ENCODE data around the gene C1orf35. TPM values are rescaled to one million over a fixed set of nuclear protein-coding genes. Genes with fewer than 3 reads are reported as not detected.

Gene C1orf35
- total and polyA plus RNA-seq, 9 of the 15 experiments (the other 6 are each of a cell fraction or from before 2014, with no cell fraction given) = 3.2 to 48.7 (median 12.5) TPM

DNA sequence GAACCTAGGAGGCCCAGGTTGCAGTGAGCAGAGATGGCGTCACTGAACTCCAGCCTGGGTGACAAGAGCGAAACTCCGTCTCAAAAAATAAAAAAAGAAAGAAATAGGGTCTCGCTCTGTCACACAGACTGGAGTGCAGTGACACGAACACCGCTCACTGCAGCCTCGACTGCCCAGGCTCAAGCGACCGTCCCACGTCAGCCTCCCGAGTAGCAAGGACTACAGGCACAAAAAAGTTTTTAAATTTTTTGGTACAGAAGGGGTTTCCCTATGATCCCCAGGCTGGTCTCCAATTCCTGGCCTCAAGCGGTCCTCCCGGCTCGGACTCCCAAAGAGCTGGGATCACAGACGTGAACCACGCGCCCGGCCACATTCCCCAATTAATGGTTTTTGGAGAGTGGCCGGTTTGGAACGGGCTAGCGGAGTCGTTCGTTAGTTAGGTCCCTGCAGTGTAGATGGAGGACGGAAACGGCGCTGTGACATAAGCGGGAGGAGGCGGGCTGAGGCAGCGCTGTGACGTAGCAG, 36.3 kb upstream of the C1orf35 start (continued):
- TF ChIP-seq, protein P1, sequence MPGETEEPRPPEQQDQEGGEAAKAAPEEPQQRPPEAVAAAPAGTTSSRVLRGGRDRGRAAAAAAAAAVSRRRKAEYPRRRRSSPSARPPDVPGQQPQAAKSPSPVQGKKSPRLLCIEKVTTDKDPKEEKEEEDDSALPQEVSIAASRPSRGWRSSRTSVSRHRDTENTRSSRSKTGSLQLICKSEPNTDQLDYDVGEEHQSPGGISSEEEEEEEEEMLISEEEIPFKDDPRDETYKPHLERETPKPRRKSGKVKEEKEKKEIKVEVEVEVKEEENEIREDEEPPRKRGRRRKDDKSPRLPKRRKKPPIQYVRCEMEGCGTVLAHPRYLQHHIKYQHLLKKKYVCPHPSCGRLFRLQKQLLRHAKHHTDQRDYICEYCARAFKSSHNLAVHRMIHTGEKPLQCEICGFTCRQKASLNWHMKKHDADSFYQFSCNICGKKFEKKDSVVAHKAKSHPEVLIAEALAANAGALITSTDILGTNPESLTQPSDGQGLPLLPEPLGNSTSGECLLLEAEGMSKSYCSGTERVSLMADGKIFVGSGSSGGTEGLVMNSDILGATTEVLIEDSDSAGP (CRISPR knock-in tag; IDR thresholded peaks at IDR 0.05) = 0 out of 2 replicates have a peak, but pooled peaks have one; percentile 45
- TF ChIP-seq BRF1 (IDR thresholded peaks at IDR 0.05; ENCODE audit: borderline replicate concordance, extremely low read depth, insufficient read length) (no peak), KAT2B (IDR thresholded peaks at IDR 0.05; ENCODE audit: low read depth, low read length) (no peak), ZNF24 (IDR thresholded peaks at IDR 0.05) (0 out of 2 replicates have a peak, but pooled peaks have one; percentile 20), FOXA1 (IDR thresholded peaks at IDR 0.05; ENCODE audit: borderline replicate concordance) (no peak), CHD4 (IDR thresholded peaks at IDR 0.05; ENCODE audit: insufficient read depth, insufficient replicate concordance, low read depth, low read length, poor library complexity, severe bottlenecking) (no peak), ETV1 (tag; conservative IDR thresholded peaks at IDR 0.05; ENCODE audit: low read depth) (no peak; the same call in 1 of the 2 replicates), SMARCB1 (IDR thresholded peaks at IDR 0.05; ENCODE audit: insufficient read length, low read depth) (no peak), PHF8 (IDR thresholded peaks at IDR 0.05; ENCODE audit: borderline replicate concordance, low read length) (peak; percentile 52), ZNF75A (CRISPR knock-in tag; IDR thresholded peaks at IDR 0.05) (no peak), ZNF551 (CRISPR knock-in tag; IDR thresholded peaks at IDR 0.05) (no peak), E2F3 (CRISPR knock-in tag; IDR thresholded peaks at IDR 0.05) (peak; percentile 81)
- TF ChIP-seq, protein P2, sequence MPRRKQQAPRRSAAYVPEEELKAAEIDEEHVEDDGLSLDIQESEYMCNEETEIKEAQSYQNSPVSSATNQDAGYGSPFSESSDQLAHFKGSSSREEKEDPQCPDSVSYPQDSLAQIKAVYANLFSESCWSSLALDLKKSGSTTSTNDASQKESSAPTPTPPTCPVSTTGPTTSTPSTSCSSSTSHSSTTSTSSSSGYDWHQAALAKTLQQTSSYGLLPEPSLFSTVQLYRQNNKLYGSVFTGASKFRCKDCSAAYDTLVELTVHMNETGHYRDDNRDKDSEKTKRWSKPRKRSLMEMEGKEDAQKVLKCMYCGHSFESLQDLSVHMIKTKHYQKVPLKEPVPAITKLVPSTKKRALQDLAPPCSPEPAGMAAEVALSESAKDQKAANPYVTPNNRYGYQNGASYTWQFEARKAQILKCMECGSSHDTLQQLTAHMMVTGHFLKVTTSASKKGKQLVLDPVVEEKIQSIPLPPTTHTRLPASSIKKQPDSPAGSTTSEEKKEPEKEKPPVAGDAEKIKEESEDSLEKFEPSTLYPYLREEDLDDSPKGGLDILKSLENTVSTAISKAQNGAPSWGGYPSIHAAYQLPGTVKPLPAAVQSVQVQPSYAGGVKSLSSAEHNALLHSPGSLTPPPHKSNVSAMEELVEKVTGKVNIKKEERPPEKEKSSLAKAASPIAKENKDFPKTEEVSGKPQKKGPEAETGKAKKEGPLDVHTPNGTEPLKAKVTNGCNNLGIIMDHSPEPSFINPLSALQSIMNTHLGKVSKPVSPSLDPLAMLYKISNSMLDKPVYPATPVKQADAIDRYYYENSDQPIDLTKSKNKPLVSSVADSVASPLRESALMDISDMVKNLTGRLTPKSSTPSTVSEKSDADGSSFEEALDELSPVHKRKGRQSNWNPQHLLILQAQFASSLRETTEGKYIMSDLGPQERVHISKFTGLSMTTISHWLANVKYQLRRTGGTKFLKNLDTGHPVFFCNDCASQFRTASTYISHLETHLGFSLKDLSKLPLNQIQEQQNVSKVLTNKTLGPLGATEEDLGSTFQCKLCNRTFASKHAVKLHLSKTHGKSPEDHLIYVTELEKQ (CRISPR knock-in tag; IDR thresholded peaks at IDR 0.05) = no peak
- TF ChIP-seq, protein P3, sequence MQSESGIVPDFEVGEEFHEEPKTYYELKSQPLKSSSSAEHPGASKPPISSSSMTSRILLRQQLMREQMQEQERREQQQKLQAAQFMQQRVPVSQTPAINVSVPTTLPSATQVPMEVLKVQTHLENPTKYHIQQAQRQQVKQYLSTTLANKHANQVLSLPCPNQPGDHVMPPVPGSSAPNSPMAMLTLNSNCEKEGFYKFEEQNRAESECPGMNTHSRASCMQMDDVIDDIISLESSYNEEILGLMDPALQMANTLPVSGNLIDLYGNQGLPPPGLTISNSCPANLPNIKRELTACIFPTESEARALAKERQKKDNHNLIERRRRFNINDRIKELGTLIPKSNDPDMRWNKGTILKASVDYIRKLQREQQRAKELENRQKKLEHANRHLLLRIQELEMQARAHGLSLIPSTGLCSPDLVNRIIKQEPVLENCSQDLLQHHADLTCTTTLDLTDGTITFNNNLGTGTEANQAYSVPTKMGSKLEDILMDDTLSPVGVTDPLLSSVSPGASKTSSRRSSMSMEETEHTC (IDR thresholded peaks at IDR 0.05) = no peak
- TF ChIP-seq, protein P4, sequence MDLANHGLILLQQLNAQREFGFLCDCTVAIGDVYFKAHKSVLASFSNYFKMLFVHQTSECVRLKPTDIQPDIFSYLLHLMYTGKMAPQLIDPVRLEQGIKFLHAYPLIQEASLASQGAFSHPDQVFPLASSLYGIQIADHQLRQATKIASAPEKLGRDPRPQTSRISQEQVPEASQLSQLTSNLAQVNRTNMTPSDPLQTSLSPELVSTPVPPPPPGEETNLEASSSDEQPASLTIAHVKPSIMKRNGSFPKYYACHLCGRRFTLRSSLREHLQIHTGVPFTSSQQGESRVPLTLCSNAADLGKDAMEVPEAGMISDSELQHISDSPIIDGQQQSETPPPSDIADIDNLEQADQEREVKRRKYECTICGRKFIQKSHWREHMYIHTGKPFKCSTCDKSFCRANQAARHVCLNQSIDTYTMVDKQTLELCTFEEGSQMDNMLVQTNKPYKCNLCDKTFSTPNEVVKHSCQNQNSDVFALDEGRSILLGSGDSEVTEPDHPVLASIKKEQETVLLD (IDR thresholded peaks at IDR 0.05) = no peak; the same call in 1 of the 2 replicates
- TF ChIP-seq, protein P5, sequence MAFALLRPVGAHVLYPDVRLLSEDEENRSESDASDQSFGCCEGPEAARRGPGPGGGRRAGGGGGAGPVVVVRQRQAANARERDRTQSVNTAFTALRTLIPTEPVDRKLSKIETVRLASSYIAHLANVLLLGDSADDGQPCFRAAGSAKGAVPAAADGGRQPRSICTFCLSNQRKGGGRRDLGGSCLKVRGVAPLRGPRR (CRISPR knock-in tag; IDR thresholded peaks at IDR 0.05) = 0 out of 2 replicates have a peak, but pooled peaks have one; percentile 63
